SU-DHL-6 (cell line): ENCODE measurements around the gene DSTN.

Source experiments
- H2AFZ ChIP-seq: fragments of 200-600 bp; sonication (generic); 2 replicates; pipeline ENCODE4 v1.6.1; 2014; ENCODE audit warnings: low read depth, mild to moderate bottlenecking, moderate library complexity, mixed read lengths, antibody characterized with exemption, low read length; ENCODE audit not compliant: severe bottlenecking
- H3F3A ChIP-seq: fragments of 200-600 bp; shearing (Covaris generic); 2 replicates; pipeline ENCODE4 v1.6.0; 2016; ENCODE audit warnings: antibody characterized with exemption, mild to moderate bottlenecking; ENCODE audit not compliant: insufficient read depth
- H3K27ac ChIP-seq: fragments of 200-600 bp; sonication (generic); 2 replicates; pipeline ENCODE4 v1.5.1; 2016; ENCODE audit warnings: low read depth, mild to moderate bottlenecking, low read length, moderate library complexity, mixed read lengths
- H3K27me3 ChIP-seq: fragments of 200-600 bp; sonication (generic), shearing (Covaris generic); 2 replicates; pipeline ENCODE4 v1.6.0; 2014; ENCODE audit warnings: mild to moderate bottlenecking, low read length
- H3K36me3 ChIP-seq: fragments of 200-600 bp; sonication (generic); 2 replicates; pipeline ENCODE4 v1.6.1; 2014; ENCODE audit warnings: mild to moderate bottlenecking, low read length, mixed read lengths
- H3K4me2 ChIP-seq: fragments of 300-600, 200-600 bp; shearing (Covaris generic), sonication (generic); 2 replicates; pipeline ENCODE4 v1.6.0; 2014; ENCODE audit warnings: low read length, low read depth, mild to moderate bottlenecking; ENCODE audit not compliant: poor library complexity, severe bottlenecking
- H3K4me3 ChIP-seq: fragments of 200-600 bp; sonication (generic); 2 replicates; pipeline ENCODE4 v1.5.1; 2014; ENCODE audit warnings: antibody characterized with exemption, low read length, mild to moderate bottlenecking, mixed read lengths; ENCODE audit not compliant: insufficient read depth, poor library complexity, severe bottlenecking
- H3K79me2 ChIP-seq: fragments of 200-600 bp; sonication (generic); 2 replicates; pipeline ENCODE4 v1.6.1; 2014; ENCODE audit warnings: mild to moderate bottlenecking, low read length, moderate library complexity; ENCODE audit not compliant: insufficient read depth
- H3K9ac ChIP-seq: fragments of 200-600 bp; sonication (generic); 2 replicates; pipeline ENCODE4 v1.7.0; 2014; ENCODE audit warnings: mild to moderate bottlenecking, low read length
- H3K9me2 ChIP-seq: fragments of 200-600 bp; sonication (generic); replicated peaks from 2 replicates; pipeline ENCODE4 v1.6.1; 2014; ENCODE audit warnings: low read length; ENCODE audit not compliant: insufficient read depth
- H3K9me3 ChIP-seq: fragments of 200-600 bp; sonication (generic); 2 replicates; pipeline ENCODE4 v1.6.1; 2014; ENCODE audit warnings: low read length, mixed read lengths; ENCODE audit not compliant: insufficient read depth
- H4K20me1 ChIP-seq: fragments of 200-600 bp; sonication (generic); 2 replicates; pipeline ENCODE4 v1.6.1; 2014; ENCODE audit warnings: low read depth, mild to moderate bottlenecking, antibody characterized with exemption, low read length, moderate library complexity, mixed read lengths
- CTCF ChIP-seq: fragments of 200-600 bp; sonication (generic); IDR thresholded peaks from one replicate; pipeline ENCODE4 v1.5.1; 2017; ENCODE audit warnings: antibody characterized with exemption, mild to moderate bottlenecking, low read length, moderate library complexity; ENCODE audit not compliant: insufficient read depth, poor library complexity, severe bottlenecking
- EZH2phosphoT487 ChIP-seq: fragments of 200-600 bp; sonication (generic), shearing (Covaris generic); conservative IDR thresholded peaks from 2 replicates; pipeline ENCODE4 v1.6.1; 2018; ENCODE audit warnings: mild to moderate bottlenecking, antibody characterized with exemption, low read length, moderate library complexity, mixed read lengths

Gene DSTN

GRCh38 chr20:17618673-17619013 lies 48.8 kb downstream of the DSTN start:
- H3K27ac ChIP-seq, result no peak overlapping the region
- no peaks in the 10 kb centered on the region for H3K9me3 ChIP-seq
- H3K79me2 ChIP-seq, result no peaks in the 10 kb centered on the region
- H3K9ac ChIP-seq, result no peak overlapping the region
- no peaks in the 10 kb centered on the region for H3K27me3 ChIP-seq
- no peaks in the 10 kb centered on the region for H3K9me2 ChIP-seq
- no peak overlapping the region for H2AFZ ChIP-seq
- no peaks in the 10 kb centered on the region for H3K36me3 ChIP-seq
- H4K20me1 ChIP-seq, result no peaks in the 10 kb centered on the region
- H3K4me3 ChIP-seq, result no peak overlapping the region
- TF ChIP-seq EZH2phosphoT487 (no peak), CTCF (no peak)
- H3F3A ChIP-seq, result no peaks in the 10 kb centered on the region
- no peak overlapping the region for H3K4me2 ChIP-seq

- H3K4me2 ChIP-seq, result no peak overlapping the region
- no peaks in the 10 kb centered on the region for H4K20me1 ChIP-seq
- no peaks in the 10 kb centered on the region for H3K79me2 ChIP-seq
- no peaks in the 10 kb centered on the region for H3K9me3 ChIP-seq
- H3K4me3 ChIP-seq, result no peak overlapping the region
- H2AFZ ChIP-seq, result no peak overlapping the region
- H3K9me2 ChIP-seq, result no peaks in the 10 kb centered on the region
- no peak overlapping the region for H3K27ac ChIP-seq
- TF ChIP-seq CTCF, result no peak
- no peak for TF ChIP-seq EZH2phosphoT487
- no peaks in the 10 kb centered on the region for H3K36me3 ChIP-seq
- no peak overlapping the region for H3K9ac ChIP-seq
- H3K27me3 ChIP-seq, result no peaks in the 10 kb centered on the region
- no peaks in the 10 kb centered on the region for H3F3A ChIP-seq
Observed at GRCh38 chr20:17619351-17620093, 49.6 kb downstream of the DSTN start.

GRCh38 chr20:17620371-17621228 lies 50.7 kb downstream of the DSTN start:
- no peaks in the 10 kb centered on the region for H4K20me1 ChIP-seq
- H3K27ac ChIP-seq, result no peak overlapping the region
- H3K9me2 ChIP-seq, result no peaks in the 10 kb centered on the region
- H3K9ac ChIP-seq, result no peak overlapping the region
- no peak overlapping the region for H3K4me2 ChIP-seq
- H3K4me3 ChIP-seq, result no peak overlapping the region
- no peaks in the 10 kb centered on the region for H3K36me3 ChIP-seq
- no peaks in the 10 kb centered on the region for H3F3A ChIP-seq
- H3K79me2 ChIP-seq, result no peaks in the 10 kb centered on the region
- H2AFZ ChIP-seq, result no peak overlapping the region
- H3K9me3 ChIP-seq, result no peaks in the 10 kb centered on the region
- TF ChIP-seq EZH2phosphoT487 (no peak), CTCF (no peak)
- H3K27me3 ChIP-seq, result no peaks in the 10 kb centered on the region
